OCI-LY7 (cell line): ENCODE measurements around the gene LHFPL2.

Experiments used
- EZH2phosphoT487 ChIP-seq: fragments of 200-600 bp; sonication (generic); IDR thresholded peaks from 2 replicates; pipeline ENCODE4 v1.6.1; 2018; ENCODE audit warnings: low read depth, borderline replicate concordance, mild to moderate bottlenecking, mixed run types, antibody characterized with exemption, low read length, moderate library complexity, mixed read lengths
- TF ChIP-seq, protein P1 (sequence below): fragments of 200-600 bp; sonication (generic); conservative IDR thresholded peaks from 2 replicates; pipeline ENCODE4 v1.5.1; 2014; ENCODE audit warnings: mild to moderate bottlenecking, antibody characterized with exemption, low read length, moderate library complexity, mixed read lengths

DNA sequence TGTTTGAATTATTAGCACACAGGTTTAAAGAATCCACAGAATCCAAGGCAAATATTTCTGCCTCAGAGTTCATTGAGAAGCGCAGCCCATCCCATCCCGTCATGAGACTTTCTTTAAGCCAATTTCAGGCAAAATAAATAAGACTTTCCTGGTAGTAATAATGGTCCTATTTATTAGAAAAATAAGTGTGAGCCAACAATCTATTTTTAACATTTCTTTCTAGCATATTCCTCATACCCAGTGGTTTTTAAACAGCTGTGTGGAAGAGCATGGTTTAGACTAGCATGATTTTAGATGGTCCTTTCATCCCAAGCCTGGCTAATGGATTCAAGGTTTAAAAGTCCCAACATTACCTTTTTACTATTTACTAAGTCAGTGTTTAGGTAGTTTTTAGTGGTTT is 162.4 kb downstream of the LHFPL2 start:
- TF ChIP-seq, protein P1, sequence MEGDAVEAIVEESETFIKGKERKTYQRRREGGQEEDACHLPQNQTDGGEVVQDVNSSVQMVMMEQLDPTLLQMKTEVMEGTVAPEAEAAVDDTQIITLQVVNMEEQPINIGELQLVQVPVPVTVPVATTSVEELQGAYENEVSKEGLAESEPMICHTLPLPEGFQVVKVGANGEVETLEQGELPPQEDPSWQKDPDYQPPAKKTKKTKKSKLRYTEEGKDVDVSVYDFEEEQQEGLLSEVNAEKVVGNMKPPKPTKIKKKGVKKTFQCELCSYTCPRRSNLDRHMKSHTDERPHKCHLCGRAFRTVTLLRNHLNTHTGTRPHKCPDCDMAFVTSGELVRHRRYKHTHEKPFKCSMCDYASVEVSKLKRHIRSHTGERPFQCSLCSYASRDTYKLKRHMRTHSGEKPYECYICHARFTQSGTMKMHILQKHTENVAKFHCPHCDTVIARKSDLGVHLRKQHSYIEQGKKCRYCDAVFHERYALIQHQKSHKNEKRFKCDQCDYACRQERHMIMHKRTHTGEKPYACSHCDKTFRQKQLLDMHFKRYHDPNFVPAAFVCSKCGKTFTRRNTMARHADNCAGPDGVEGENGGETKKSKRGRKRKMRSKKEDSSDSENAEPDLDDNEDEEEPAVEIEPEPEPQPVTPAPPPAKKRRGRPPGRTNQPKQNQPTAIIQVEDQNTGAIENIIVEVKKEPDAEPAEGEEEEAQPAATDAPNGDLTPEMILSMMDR, result no peak
- TF ChIP-seq EZH2phosphoT487, result no peak
